Neuronal stem cell (in vitro differentiated cells): ENCODE measurements around the gene B3GALT6.
A peak's percentile ranks its signal among the peaks of the same experiment; 100 is the strongest.

Experiments used
- DNase-seq: peaks from one replicate; pipeline ENCODE4 v3.0.0-alpha.2; 2013; ENCODE audit warnings: low spot score
- H2AFZ ChIP-seq: one replicate; pipeline ENCODE4 v1.6.1; 2013; ENCODE audit warnings: mild to moderate bottlenecking, low read length, inconsistent platforms
- H2AK5ac ChIP-seq: 2 replicates; pipeline ENCODE4 v1.6.1; 2013; ENCODE audit warnings: low read depth, mild to moderate bottlenecking, inconsistent platforms, low read length, moderate library complexity, mixed read lengths
- H2BK120ac ChIP-seq: 2 replicates; pipeline ENCODE4 v1.6.1; 2013; ENCODE audit warnings: low read depth, mild to moderate bottlenecking, inconsistent platforms, low read length, moderate library complexity, mixed read lengths
- H2BK12ac ChIP-seq: one replicate; pipeline ENCODE4 v1.6.1; 2013; ENCODE audit warnings: low read length, inconsistent platforms
- H2BK15ac ChIP-seq: 2 replicates; pipeline ENCODE4 v1.6.1; 2013; ENCODE audit warnings: mild to moderate bottlenecking, low read length, inconsistent platforms, mixed read lengths
- H2BK5ac ChIP-seq: one replicate; pipeline ENCODE4 v1.6.1; 2013; ENCODE audit warnings: inconsistent platforms, mild to moderate bottlenecking, low read length, moderate library complexity
- H3K14ac ChIP-seq: one replicate; pipeline ENCODE4 v1.6.1; 2013; ENCODE audit warnings: low read length, inconsistent platforms
- H3K18ac ChIP-seq: 2 replicates; pipeline ENCODE4 v1.6.1; 2013; ENCODE audit warnings: low read length, inconsistent platforms
- H3K23ac ChIP-seq: 2 replicates; pipeline ENCODE4 v1.6.1; 2013; ENCODE audit warnings: low read depth, mild to moderate bottlenecking, mixed read lengths, low read length, inconsistent platforms; ENCODE audit not compliant: poor library complexity
- H3K27ac ChIP-seq: replicated peaks from 3 replicates; pipeline ENCODE4 v1.5.1; 2013; ENCODE audit warnings: low read length, inconsistent platforms
- H3K27me3 ChIP-seq, 3 experiments: 2 replicates each; pipeline ENCODE4 v1.6.1; 2013; ENCODE audit warnings: low read length in 3 of 3, mild to moderate bottlenecking in 2 of 3, inconsistent platforms in 1 of 3, low read depth in 1 of 3, mixed read lengths in 1 of 3, moderate library complexity in 1 of 3; ENCODE audit not compliant: control insufficient read depth in 3 of 3, insufficient read depth in 3 of 3
- H3K36me3 ChIP-seq, 2 donors: replicated peaks in 1 of 2; 2 replicates each; pipeline ENCODE4 v1.6.1; 2013; ENCODE audit warnings: low read length in 2 of 2; ENCODE audit not compliant: control insufficient read depth in 2 of 2, insufficient read depth in 2 of 2
- H3K4ac ChIP-seq: 2 replicates; pipeline ENCODE4 v1.6.1; 2013; ENCODE audit warnings: inconsistent platforms, mild to moderate bottlenecking, low read length, moderate library complexity
- H3K4me1 ChIP-seq, 2 donors: 1 replicate in 1 of 2; 2 replicates in 1 of 2; pipeline ENCODE4 v1.6.1; 2013; ENCODE audit warnings: low read length in 2 of 2, low read depth in 1 of 2; ENCODE audit not compliant: control insufficient read depth in 2 of 2, insufficient read depth in 1 of 2
- H3K4me2 ChIP-seq: one replicate; pipeline ENCODE4 v1.6.1; 2013; ENCODE audit warnings: mild to moderate bottlenecking, low read length, inconsistent platforms; ENCODE audit not compliant: insufficient read depth, poor library complexity, severe bottlenecking
- H3K4me3 ChIP-seq, 2 donors: 2 replicates each; pipeline ENCODE4 v1.5.1; 2013; ENCODE audit warnings: low read length in 2 of 2, mild to moderate bottlenecking in 2 of 2, inconsistent platforms in 1 of 2, moderate library complexity in 1 of 2
- H3K79me1 ChIP-seq: one replicate; pipeline ENCODE4 v1.6.1; 2013; ENCODE audit warnings: low read depth, mild to moderate bottlenecking, inconsistent platforms, low read length, moderate library complexity
- H3K9ac ChIP-seq: one replicate; pipeline ENCODE4 v1.6.1; 2013; ENCODE audit warnings: mild to moderate bottlenecking, low read depth, low read length, inconsistent platforms; ENCODE audit not compliant: poor library complexity
- H3K9me3 ChIP-seq, 2 donors: replicated peaks in 1 of 2; 2 replicates each; pipeline versions ENCODE3 to v1.6.1; 2013; ENCODE audit warnings: low read length in 2 of 2, mild to moderate bottlenecking in 2 of 2, inconsistent platforms in 1 of 2, low read depth in 1 of 2, mixed read lengths in 1 of 2, moderate library complexity in 1 of 2; ENCODE audit not compliant: control insufficient read depth in 2 of 2, insufficient read depth in 1 of 2
- H4K8ac ChIP-seq: one replicate; pipeline ENCODE4 v1.6.1; 2013; ENCODE audit warnings: low read depth, mild to moderate bottlenecking, inconsistent platforms, low read length, moderate library complexity
- H4K91ac ChIP-seq: one replicate; pipeline ENCODE4 v1.6.1; 2013; ENCODE audit warnings: low read length, low read depth, mild to moderate bottlenecking, inconsistent platforms; ENCODE audit not compliant: poor library complexity
- WGBS, 2 donors: extraction: QIAGEN DNeasy Blood & Tissue Kit; methylation state at CpG; one replicate each; pipeline ENCODE4 v1.1.7; 2013; ENCODE audit warnings: missing lambda C conversion rate in 2 of 2, mixed read lengths in 1 of 2; ENCODE audit not compliant: insufficient read length in 2 of 2, insufficient replicate concordance in 1 of 2; ENCODE audit errors: extremely low coverage in 2 of 2; 5-methylcytosine and 5-hydroxymethylcytosine counted together

Gene B3GALT6

GRCh38 chr1:1275836-1276235 is 43.8 kb downstream of the B3GALT6 start:
- no peak overlapping the region for H2AFZ ChIP-seq
- H3K14ac ChIP-seq, result no peak overlapping the region
- H3K27ac ChIP-seq, result no peak overlapping the region
- no peak overlapping the region for H3K4ac ChIP-seq
- H2BK120ac ChIP-seq, result no peak overlapping the region
- no peak overlapping the region for H3K4me3 ChIP-seq
- H2AK5ac ChIP-seq, result no peak overlapping the region
- H2BK12ac ChIP-seq, result no peak overlapping the region
- no CpG with 5 or more reads among the region's 9 CpGs for WGBS, 2 donors
- peaks cover 14 to 20% of the 10 kb centered on the region in 2 donors for H3K4me1 ChIP-seq
- no peak for DNase-seq
- H3K23ac ChIP-seq, result no peak overlapping the region
- H4K8ac ChIP-seq, result no peak overlapping the region
- peaks cover 0 to 2% of the 10 kb centered on the region in 2 donors for H3K9me3 ChIP-seq
- no peak overlapping the region for H2BK15ac ChIP-seq
- H3K9ac ChIP-seq, result no peak overlapping the region
- no peak overlapping the region for H3K4me2 ChIP-seq
- peaks cover 14% of the 10 kb centered on the region for H3K79me1 ChIP-seq
- no peak overlapping the region for H2BK5ac ChIP-seq
- no peak overlapping the region for H3K18ac ChIP-seq
- no peaks in the 10 kb centered on the region for H3K27me3 ChIP-seq
- H4K91ac ChIP-seq, result no peak overlapping the region
- peaks cover 8 to 19% of the 10 kb centered on the region in 2 donors for H3K36me3 ChIP-seq

- no peaks in the 10 kb centered on the region for H3K9me3 ChIP-seq
- H3K79me1 ChIP-seq, result peaks cover 5% of the 10 kb centered on the region
- H3K4me1 ChIP-seq, result peaks cover 5 to 12% of the 10 kb centered on the region in 2 donors
- H3K18ac ChIP-seq, result no peak overlapping the region
- H3K27me3 ChIP-seq, result no peaks in the 10 kb centered on the region
- DNase-seq, result no peak
- no peak overlapping the region for H3K4me3 ChIP-seq
- H2BK12ac ChIP-seq, result no peak overlapping the region
- no CpG with 5 or more reads among the region's 13 CpGs for WGBS, 2 donors
- H2BK120ac ChIP-seq, result no peak overlapping the region
- no peak overlapping the region for H4K8ac ChIP-seq
- H3K23ac ChIP-seq, result no peak overlapping the region
- no peak overlapping the region for H2BK5ac ChIP-seq
- H3K9ac ChIP-seq, result no peak overlapping the region
- no peak overlapping the region for H2BK15ac ChIP-seq
- H3K4ac ChIP-seq, result no peak overlapping the region
- H4K91ac ChIP-seq, result no peak overlapping the region
- H2AK5ac ChIP-seq, result no peak overlapping the region
- H2AFZ ChIP-seq, result no peak overlapping the region
- H3K27ac ChIP-seq, result no peak overlapping the region
- no peaks in the 10 kb centered on the region for H3K36me3 ChIP-seq
- no peak overlapping the region for H3K4me2 ChIP-seq
- H3K14ac ChIP-seq, result no peak overlapping the region
Observed at GRCh38 chr1:1278620-1279019, 46.6 kb downstream of the B3GALT6 start.

GRCh38 chr1:1279028-1279427 is 47.0 kb downstream of the B3GALT6 start:
- Histone ChIP-seq H3K4me2 (no peak overlapping the region), H3K9me3 (no peaks in the 10 kb centered on the region), H3K27ac (no peak overlapping the region), H2AFZ (no peak overlapping the region), H3K9ac (no peak overlapping the region), H3K14ac (no peak overlapping the region), H2BK15ac (no peak overlapping the region), H2BK120ac (no peak overlapping the region), H2BK12ac (no peak overlapping the region), H3K36me3 (no peaks in the 10 kb centered on the region), H3K79me1 (peaks cover 5% of the 10 kb centered on the region), H3K27me3 (no peaks in the 10 kb centered on the region), H2AK5ac (no peak overlapping the region), H4K8ac (peak overlapping the region; percentile 65), H3K18ac (peak overlapping the region; percentile 11), H3K4me1 (peaks cover 5 to 14% of the 10 kb centered on the region in 2 donors), H4K91ac (no peak overlapping the region), H3K4me3 (peak overlapping the region in 1 of 2 donors; percentile 16), H3K23ac (no peak overlapping the region), H3K4ac (no peak overlapping the region), H2BK5ac (no peak overlapping the region)
- no peak for DNase-seq
- WGBS, 2 donors, result no CpG with 5 or more reads among the region's 17 CpGs

- peak overlapping the region; percentile 81 for H2AK5ac ChIP-seq
- no peaks in the 10 kb centered on the region for H3K27me3 ChIP-seq
- H2AFZ ChIP-seq, result no peak overlapping the region
- H3K14ac ChIP-seq, result peak overlapping the region; percentile 82
- no peak for DNase-seq
- H3K4ac ChIP-seq, result no peak overlapping the region
- peak overlapping the region; percentile 89 for H2BK15ac ChIP-seq
- H2BK12ac ChIP-seq, result no peak overlapping the region
- no peak overlapping the region for H3K23ac ChIP-seq
- peak overlapping the region; percentile 24 for H2BK5ac ChIP-seq
- no peak overlapping the region for H3K27ac ChIP-seq
- no peaks in the 10 kb centered on the region for H3K9me3 ChIP-seq
- no peak overlapping the region for H3K4me3 ChIP-seq
- no CpG with 5 or more reads among the region's 21 CpGs for WGBS, 2 donors
- no peak overlapping the region for H4K8ac ChIP-seq
- peaks cover 0 to 4% of the 10 kb centered on the region in 2 donors for H3K4me1 ChIP-seq
- H3K9ac ChIP-seq, result peak overlapping the region; percentile 44
- H3K18ac ChIP-seq, result peak overlapping the region; percentile 28
- H3K4me2 ChIP-seq, result no peak overlapping the region
- H3K36me3 ChIP-seq, result no peaks in the 10 kb centered on the region
- peaks cover 2% of the 10 kb centered on the region for H3K79me1 ChIP-seq
- H2BK120ac ChIP-seq, result no peak overlapping the region
- H4K91ac ChIP-seq, result no peak overlapping the region
Observed at GRCh38 chr1:1280782-1281481, 48.9 kb downstream of the B3GALT6 start.
